HCT116 (cell line): ENCODE measurements around the gene TIMP3.

Experiments used
- EGR1 ChIP-seq: IDR thresholded peaks from 2 replicates; pipeline ENCODE4 v1.6.1; 2012; ENCODE audit warnings: low read depth
- POLR2A ChIP-seq: IDR thresholded peaks from 2 replicates; pipeline ENCODE4 v1.7.0; 2011; ENCODE audit warnings: borderline replicate concordance; ENCODE audit not compliant: insufficient read depth, insufficient read length; ENCODE audit errors: extremely low read depth
- SIN3A ChIP-seq: IDR thresholded peaks from 2 replicates; pipeline ENCODE4 v1.6.1; 2012; ENCODE audit warnings: low read depth
- TCF7L2 ChIP-seq: IDR thresholded peaks from 2 replicates; pipeline ENCODE4 v1.7.0; 2011; ENCODE audit warnings: borderline replicate concordance, inconsistent platforms; ENCODE audit not compliant: insufficient read depth, insufficient read length; ENCODE audit errors: extremely low read depth
- ZNF274 ChIP-seq: fragments of 200-500 bp; sonication (Bioruptor generic); IDR thresholded peaks from 2 replicates; pipeline ENCODE4 v1.6.1; 2014; ENCODE audit warnings: mild to moderate bottlenecking, low read depth, low read length, inconsistent platforms
- TF ChIP-seq, protein P1 (sequence below), 3 experiments: fragments of 200-600 bp in 1 of 3; sonication (generic) in 1 of 3; IDR thresholded peaks in 2 of 3; conservative IDR thresholded peaks in 1 of 3; 2 replicates each; pipeline ENCODE4 v1.5.1; 2012 to 2017; ENCODE audit warnings: low read depth in 2 of 3, low read length in 2 of 3, antibody characterized with exemption in 1 of 3, borderline replicate concordance in 1 of 3, control low read depth in 1 of 3, mild to moderate bottlenecking in 1 of 3, mixed read lengths in 1 of 3, mixed run types in 1 of 3, moderate library complexity in 1 of 3; ENCODE audit not compliant: insufficient read depth in 1 of 3

DNA sequence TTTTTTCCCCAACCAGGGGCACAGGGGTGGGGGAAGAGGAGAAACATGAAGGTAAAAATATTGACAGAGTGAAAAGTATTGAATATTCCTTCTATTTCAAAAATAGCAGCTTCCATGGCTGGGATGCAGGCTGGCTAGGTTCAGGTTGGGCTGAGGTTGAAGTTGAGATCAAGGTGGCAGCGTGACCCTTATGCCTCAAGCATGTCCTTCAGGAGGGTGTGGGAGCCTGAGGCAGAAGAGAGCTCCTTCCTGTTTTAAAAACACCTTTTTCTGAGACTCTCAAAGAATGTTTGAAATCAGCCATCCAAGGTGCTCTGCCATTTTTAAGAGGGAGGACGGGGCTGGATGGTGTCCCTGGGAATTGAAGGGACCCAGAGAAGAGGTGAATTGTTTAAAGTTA is 29.5 kb downstream of the TIMP3 start:
- TF ChIP-seq SIN3A, result no peak
- no peak for TF ChIP-seq TCF7L2
- TF ChIP-seq, protein P1, sequence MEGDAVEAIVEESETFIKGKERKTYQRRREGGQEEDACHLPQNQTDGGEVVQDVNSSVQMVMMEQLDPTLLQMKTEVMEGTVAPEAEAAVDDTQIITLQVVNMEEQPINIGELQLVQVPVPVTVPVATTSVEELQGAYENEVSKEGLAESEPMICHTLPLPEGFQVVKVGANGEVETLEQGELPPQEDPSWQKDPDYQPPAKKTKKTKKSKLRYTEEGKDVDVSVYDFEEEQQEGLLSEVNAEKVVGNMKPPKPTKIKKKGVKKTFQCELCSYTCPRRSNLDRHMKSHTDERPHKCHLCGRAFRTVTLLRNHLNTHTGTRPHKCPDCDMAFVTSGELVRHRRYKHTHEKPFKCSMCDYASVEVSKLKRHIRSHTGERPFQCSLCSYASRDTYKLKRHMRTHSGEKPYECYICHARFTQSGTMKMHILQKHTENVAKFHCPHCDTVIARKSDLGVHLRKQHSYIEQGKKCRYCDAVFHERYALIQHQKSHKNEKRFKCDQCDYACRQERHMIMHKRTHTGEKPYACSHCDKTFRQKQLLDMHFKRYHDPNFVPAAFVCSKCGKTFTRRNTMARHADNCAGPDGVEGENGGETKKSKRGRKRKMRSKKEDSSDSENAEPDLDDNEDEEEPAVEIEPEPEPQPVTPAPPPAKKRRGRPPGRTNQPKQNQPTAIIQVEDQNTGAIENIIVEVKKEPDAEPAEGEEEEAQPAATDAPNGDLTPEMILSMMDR (IDR thresholded peaks at IDR 0.05 in 2 of 3, conservative IDR thresholded peaks at IDR 0.05 in 1 of 3; ENCODE audit: borderline replicate concordance in 1 of 3, insufficient read depth in 1 of 3, low read depth in 2 of 3, low read length in 2 of 3), result no peak
- no peak for TF ChIP-seq POLR2A
- TF ChIP-seq EGR1, result no peak
- no peak for TF ChIP-seq ZNF274
